Caco-2 (cell line): ENCODE measurements around the gene CLIC4. TPM values are rescaled to one million over a fixed set of nuclear protein-coding genes. Genes with fewer than 3 reads are reported as not detected.

Experiments
- BruUV-seq: library from RNA; stranded (reverse); fragments of 400-500 nt; replicated peaks from 2 replicates; lab custom pipeline; 2021; lab: Mats Ljungman, UMichigan
- CTCF ChIA-PET: fragments of 300-600 bp; sonication (Branson Sonifier 250); formaldehyde crosslinking; loops from one replicate; lab custom pipeline; 2022; ENCODE audit warnings: antibody characterized with exemption; lab: Charles Lee
- POLR2A ChIA-PET: fragments of 300-600 bp; sonication (Branson Sonifier 250); formaldehyde crosslinking; loops from one replicate; lab custom pipeline; 2022; ENCODE audit warnings: antibody characterized with exemption; lab: Charles Lee
- DNase-seq, 2 experiments: peaks; one replicate each; pipeline versions ENCODE4 v3.0.0 to v3.0.0-alpha.2; 2020 to 2022
- H3K27me3 ChIP-seq: replicated peaks from 2 replicates; pipeline ENCODE4 v1.6.0; 2011; ENCODE audit warnings: low read length; ENCODE audit not compliant: control insufficient read depth, insufficient read depth
- H3K36me3 ChIP-seq: 2 replicates; pipeline ENCODE4 v1.5.1; 2011; ENCODE audit warnings: low read length; ENCODE audit not compliant: control insufficient read depth, insufficient read depth
- H3K4me1 ChIP-seq: fragments of 250-450 bp; sonication (Bioruptor Pico); 2 replicates; pipeline ENCODE4 v1.5.1; 2020; ENCODE audit warnings: mild to moderate bottlenecking
- H3K4me3 ChIP-seq: 2 replicates; pipeline ENCODE4 v1.5.1; 2011; ENCODE audit warnings: low read depth, mild to moderate bottlenecking, control low read depth, low read length
- H3K9me3 ChIP-seq: fragments of 250-450 bp; sonication (Bioruptor Pico); 2 replicates; pipeline ENCODE4 v1.5.1; 2020; ENCODE audit warnings: mild to moderate bottlenecking, moderate library complexity
- H3K27ac Mint-ChIP-seq: one replicate; pipeline ENCODE4 v1.8.0; 2022; ENCODE audit warnings: mixed read lengths; ENCODE audit not compliant: unreplicated experiment
- H3K27me3 Mint-ChIP-seq: one replicate; pipeline ENCODE4 v1.8.0; 2022; ENCODE audit warnings: mixed read lengths; ENCODE audit not compliant: insufficient read depth, unreplicated experiment
- H3K36me3 Mint-ChIP-seq: one replicate; pipeline ENCODE4 v1.8.0; 2022; ENCODE audit warnings: mild to moderate bottlenecking, mixed read lengths; ENCODE audit not compliant: insufficient read depth, unreplicated experiment
- H3K4me1 Mint-ChIP-seq: one replicate; pipeline ENCODE4 v1.8.0; 2022; ENCODE audit warnings: low read depth, mixed read lengths; ENCODE audit not compliant: unreplicated experiment
- H3K4me3 Mint-ChIP-seq: one replicate; pipeline ENCODE4 v1.8.0; 2022; ENCODE audit warnings: mild to moderate bottlenecking, moderate library complexity, mixed read lengths; ENCODE audit not compliant: unreplicated experiment
- H3K9me3 Mint-ChIP-seq: one replicate; pipeline ENCODE4 v1.8.0; 2022; ENCODE audit warnings: mixed read lengths; ENCODE audit not compliant: unreplicated experiment
- CTCF ChIP-seq, 2 experiments: fragments of 200-600 bp in 1 of 2; IDR thresholded peaks; 1 replicate in 1 of 2; 2 replicates in 1 of 2; pipeline versions ENCODE4 v1.5.1 to v1.8.0; 2011 to 2022; ENCODE audit warnings: antibody characterized with exemption in 1 of 2, control low read depth in 1 of 2, inconsistent platforms in 1 of 2, low read depth in 1 of 2, low read length in 1 of 2, mild to moderate bottlenecking in 1 of 2, moderate library complexity in 1 of 2; ENCODE audit not compliant: insufficient read depth in 1 of 2, severe bottlenecking in 1 of 2, unreplicated experiment in 1 of 2
- intact Hi-C: fragments of 100-400 bp; cut with micrococcal nuclease; formaldehyde crosslinking; loops from one replicate; pipeline ENCODE4 v1.10.0; 2022; ENCODE audit not compliant: unreplicated experiment
- total RNA-seq: library from RNA; stranded (reverse); gene quantifications from 2 replicates; pipeline ENCODE4 v1.2.3, GENCODE V29; 2022

Gene CLIC4
- total RNA-seq, 1 experiment from 2014 or later = 140 TPM

GRCh38 chr1:24770881-24771280, 25.6 kb downstream of the CLIC4 start:
- Histone ChIP-seq H3K27me3 (no peaks in the 10 kb centered on the region), H3K9me3 (no peaks in the 10 kb centered on the region), H3K36me3 (no peaks in the 10 kb centered on the region), H3K4me3 (no peak overlapping the region), H3K4me1 (no peaks in the 10 kb centered on the region; the same call in 1 of the 2 replicates)
- ChIA-PET CTCF (no interaction called here), POLR2A (no interaction called here)
- intact Hi-C loops = no loop called here
- Mint-ChIP-seq H3K9me3 (no peaks in the 10 kb centered on the region), H3K36me3 (no peaks in the 10 kb centered on the region), H3K4me3 (no peak overlapping the region), H3K27me3 (no peaks in the 10 kb centered on the region), H3K27ac (no peak overlapping the region), H3K4me1 (no peaks in the 10 kb centered on the region)
- BruUV-seq = no TSS peak
- no peak for DNase-seq
- no peak for TF ChIP-seq CTCF (IDR thresholded peaks at IDR 0.05; ENCODE audit: insufficient read depth in 1 of 2, low read depth in 1 of 2, low read length in 1 of 2, severe bottlenecking in 1 of 2, unreplicated experiment in 1 of 2)

GRCh38 chr1:24771574-24771973, 26.3 kb downstream of the CLIC4 start:
- no peaks in the 10 kb centered on the region for H3K9me3 ChIP-seq
- Mint-ChIP-seq H3K9me3 (no peaks in the 10 kb centered on the region), H3K36me3 (no peaks in the 10 kb centered on the region), H3K4me3 (no peak overlapping the region), H3K4me1 (no peaks in the 10 kb centered on the region), H3K27ac (no peak overlapping the region), H3K27me3 (no peaks in the 10 kb centered on the region)
- no peaks in the 10 kb centered on the region for H3K36me3 ChIP-seq
- no peaks in the 10 kb centered on the region; the same call in 1 of the 2 replicates for H3K4me1 ChIP-seq
- no TSS peak for BruUV-seq
- H3K27me3 ChIP-seq = no peaks in the 10 kb centered on the region
- no peak for TF ChIP-seq CTCF (IDR thresholded peaks at IDR 0.05; ENCODE audit: insufficient read depth in 1 of 2, low read depth in 1 of 2, low read length in 1 of 2, severe bottlenecking in 1 of 2, unreplicated experiment in 1 of 2)
- DNase-seq = no peak
- ChIA-PET CTCF (no interaction called here), POLR2A (no interaction called here)
- intact Hi-C loops = no loop called here
- H3K4me3 ChIP-seq = no peak overlapping the region

GRCh38 chr1:24773618-24774017, 28.4 kb downstream of the CLIC4 start:
- H3K36me3 Mint-ChIP-seq = no peaks in the 10 kb centered on the region
- H3K27me3 Mint-ChIP-seq = no peaks in the 10 kb centered on the region
- POLR2A ChIA-PET = no interaction called here
- no peak overlapping the region for H3K4me3 ChIP-seq
- intact Hi-C loops = no loop called here
- H3K27ac Mint-ChIP-seq = no peak overlapping the region
- no peaks in the 10 kb centered on the region for H3K27me3 ChIP-seq
- no peak overlapping the region for H3K4me3 Mint-ChIP-seq
- CTCF ChIA-PET = no interaction called here
- DNase-seq = no peak
- no peaks in the 10 kb centered on the region for H3K4me1 ChIP-seq
- TF ChIP-seq CTCF (IDR thresholded peaks at IDR 0.05; ENCODE audit: insufficient read depth in 1 of 2, low read depth in 1 of 2, low read length in 1 of 2, severe bottlenecking in 1 of 2, unreplicated experiment in 1 of 2) = no peak
- H3K9me3 ChIP-seq = no peaks in the 10 kb centered on the region
- no peaks in the 10 kb centered on the region for H3K9me3 Mint-ChIP-seq
- no peaks in the 10 kb centered on the region for H3K4me1 Mint-ChIP-seq
- no peaks in the 10 kb centered on the region for H3K36me3 ChIP-seq
- BruUV-seq = no TSS peak
